ENCODE data around the gene RNF111. TPM values are rescaled to one million over a fixed set of nuclear protein-coding genes. Genes with fewer than 3 reads are reported as not detected.

The RNF111 gene
- total RNA-seq, 2 experiments from 2014 or later, result 32.3 to 37.2 TPM

DNA sequence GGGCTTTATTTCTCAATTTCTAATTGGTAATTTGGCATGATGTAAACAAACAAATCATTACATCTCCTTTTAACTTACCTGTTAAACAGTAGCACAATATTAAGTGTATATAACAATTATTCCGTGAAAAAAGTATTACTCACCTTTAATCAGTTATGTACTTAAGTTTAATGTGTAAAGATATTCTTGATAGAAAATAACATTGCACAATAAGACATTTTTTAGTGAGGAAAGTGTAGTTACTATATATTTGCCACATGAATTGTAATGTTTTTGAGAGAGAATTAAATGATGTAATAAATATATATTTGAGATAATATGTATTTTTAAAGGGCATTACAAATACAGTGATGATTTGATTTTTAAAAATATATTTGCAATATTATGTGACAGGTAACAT is 106.6 kb downstream of the RNF111 start:
- Mint-ChIP-seq H3K36me3 (ENCODE audit: low read depth) (peaks cover 35% of the 10 kb centered on the region), H3K9me3 (no peaks in the 10 kb centered on the region), H3K4me1 (peaks cover 4% of the 10 kb centered on the region), H3K27ac (no peak overlapping the region), H3K4me3 (no peak overlapping the region), H3K27me3 (no peaks in the 10 kb centered on the region)
- DNase-seq, result no peak
- ChIA-PET CTCF (no interaction called here), POLR2A (interaction anchor here (1.2 kb wide), 1 partner anchor 9 kb away, joined by 3 read pairs; no protein-coding TSS in a partner anchor)

DNA sequence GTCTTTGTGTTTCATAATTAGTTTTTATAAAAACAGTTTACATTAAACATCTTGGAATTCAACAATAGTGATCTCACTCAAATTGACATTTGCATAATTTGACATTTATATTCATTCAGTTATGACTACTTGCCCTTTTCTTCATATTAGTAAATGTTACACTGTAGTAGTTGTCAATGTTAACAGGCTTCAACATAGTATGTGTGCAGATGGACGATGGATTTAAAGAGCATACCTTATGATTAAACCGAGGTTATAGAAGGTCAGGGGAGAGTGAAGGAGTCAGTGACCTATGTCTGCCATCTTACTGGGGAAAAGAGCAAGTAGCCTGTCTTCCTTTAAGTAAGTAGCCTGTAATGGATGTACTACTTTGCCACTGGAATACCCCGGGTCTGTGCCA is 109.0 kb downstream of the RNF111 start:
- Mint-ChIP-seq H3K27ac (no peak overlapping the region), H3K9me3 (no peaks in the 10 kb centered on the region), H3K4me1 (peaks cover 10% of the 10 kb centered on the region), H3K36me3 (ENCODE audit: low read depth) (peaks cover 25% of the 10 kb centered on the region), H3K4me3 (no peak overlapping the region), H3K27me3 (no peaks in the 10 kb centered on the region)
- no peak for DNase-seq
- ChIA-PET POLR2A (no interaction called here), CTCF (no interaction called here)

DNA sequence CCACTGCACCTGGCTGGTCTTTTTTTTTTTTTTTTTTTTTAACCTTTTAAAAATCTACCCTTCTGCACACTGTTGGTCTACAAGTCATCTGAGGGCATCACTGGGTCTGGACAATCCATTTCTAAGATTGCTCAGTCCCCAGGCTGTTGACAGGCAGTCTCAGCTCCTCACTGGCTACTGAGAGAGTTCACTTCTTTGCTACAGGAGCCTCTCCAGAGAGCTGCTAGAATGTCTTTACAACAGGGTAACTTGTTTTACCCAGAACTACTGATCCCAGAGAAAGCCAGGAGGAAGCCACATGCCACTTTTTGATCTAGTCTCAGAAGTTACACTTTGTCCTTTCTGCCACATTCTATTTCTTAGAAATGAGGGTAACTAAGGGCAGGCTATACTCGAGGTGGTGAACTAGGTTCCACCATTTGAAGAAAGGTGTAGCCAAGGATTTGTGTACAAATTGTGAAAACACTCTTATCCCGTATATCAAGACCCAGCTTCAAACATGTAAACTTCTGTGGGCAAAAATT is 111.8 kb downstream of the RNF111 start:
- ChIA-PET POLR2A (interaction anchor here (0.6 kb wide), 1 partner anchor 119 kb away, joined by 3 read pairs; no protein-coding TSS in a partner anchor), CTCF (interaction anchor here (0.8 to 1.2 kb wide), 2 partner anchors 25 to 119 kb away, joined by 3 to 4 read pairs; no protein-coding TSS in a partner anchor)
- H3K27ac Mint-ChIP-seq, result no peak overlapping the region
- H3K36me3 Mint-ChIP-seq (ENCODE audit: low read depth), result peaks cover 13% of the 10 kb centered on the region
- no peaks in the 10 kb centered on the region for H3K27me3 Mint-ChIP-seq
- no peak overlapping the region for H3K4me3 Mint-ChIP-seq
- peaks cover 13% of the 10 kb centered on the region for H3K4me1 Mint-ChIP-seq
- H3K9me3 Mint-ChIP-seq, result no peaks in the 10 kb centered on the region
- DNase-seq, result no peak

DNA sequence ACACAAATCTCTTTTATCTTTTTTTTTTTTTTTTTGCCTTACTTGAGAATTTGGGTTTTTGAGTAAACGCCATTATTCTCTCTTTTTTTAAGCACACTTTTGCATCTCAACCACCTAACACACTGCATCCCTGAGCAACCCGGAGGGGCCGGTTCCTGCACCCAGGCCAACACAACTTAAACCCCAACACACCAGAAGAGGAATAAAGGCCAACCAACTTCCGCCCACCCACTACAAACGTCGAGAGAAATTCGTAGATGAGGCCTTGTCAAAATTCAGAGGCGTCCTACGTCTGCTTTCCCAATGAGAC is 117.1 kb downstream of the RNF111 start:
- no peaks in the 10 kb centered on the region for H3K9me3 Mint-ChIP-seq
- H3K27ac Mint-ChIP-seq, result peak overlapping the region; percentile 99
- H3K27me3 Mint-ChIP-seq, result no peaks in the 10 kb centered on the region
- CTCF ChIA-PET, result interaction anchor here (1.0 kb wide), 1 partner anchor 125 kb away, joined by 3 read pairs; no protein-coding TSS in a partner anchor
- peaks cover 38% of the 10 kb centered on the region for H3K4me1 Mint-ChIP-seq
- H3K4me3 Mint-ChIP-seq, result peak overlapping the region; percentile 89
- DNase-seq, result no peak
- H3K36me3 Mint-ChIP-seq (ENCODE audit: low read depth), result peaks cover 27% of the 10 kb centered on the region
- POLR2A ChIA-PET, result interaction anchor here (1.0 to 2.6 kb wide), 4 partner anchors 51 to 424 kb away, joined by 3 to 21 read pairs (median 4); partner anchors contain the start of gene RNF111

DNA sequence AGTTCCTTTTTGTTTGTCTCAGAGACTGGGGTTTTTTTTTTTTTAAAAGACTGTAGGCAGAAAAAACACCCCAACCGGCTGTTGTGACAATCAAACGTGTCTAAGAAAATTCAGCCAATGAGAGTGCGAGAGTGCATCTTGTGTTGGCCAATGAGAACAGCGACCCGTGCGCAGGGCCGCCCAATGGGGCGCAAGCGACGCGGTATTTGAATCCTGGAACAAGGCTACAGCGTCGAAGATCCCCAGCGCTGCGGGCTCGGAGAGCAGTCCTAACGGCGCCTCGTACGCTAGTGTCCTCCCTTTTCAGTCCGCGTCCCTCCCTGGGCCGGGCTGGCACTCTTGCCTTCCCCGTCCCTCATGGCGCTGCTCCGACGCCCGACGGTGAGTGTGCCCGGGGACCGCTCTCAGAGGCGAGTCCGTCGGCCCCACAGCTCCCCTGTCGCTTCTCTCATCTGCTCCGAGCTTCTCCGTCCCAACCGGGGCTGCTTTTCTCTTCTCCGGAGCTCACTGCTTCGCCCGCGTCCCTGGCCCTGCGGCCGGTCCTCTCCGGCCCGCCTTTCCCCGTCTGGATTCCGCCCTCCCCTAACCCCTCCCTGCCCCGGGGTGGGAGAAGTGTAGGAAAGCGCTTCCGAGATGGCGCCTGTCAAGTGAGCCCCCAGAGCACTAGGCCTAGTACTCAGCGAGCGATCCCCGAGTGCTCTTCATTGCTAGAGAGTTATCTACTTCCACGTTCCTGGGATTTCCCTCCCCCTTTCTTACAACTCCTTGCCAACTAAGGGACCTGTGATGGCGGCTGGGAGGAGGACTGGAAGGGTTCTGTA is 117.7 kb downstream of the RNF111 start, which contains the start of gene CCNB2:
Gene CCNB2, plus strand, starts transcription at position 235 of the 821 bp plus-strand sequence. Its CDS starts 123 bp downstream, at position 358.
- Mint-ChIP-seq H3K4me1 (peaks cover 40% of the 10 kb centered on the region), H3K27me3 (no peaks in the 10 kb centered on the region), H3K27ac (peak within 1 kb of the TSS; percentile 99), H3K4me3 (peak within 1 kb of the TSS; percentile 89), H3K36me3 (ENCODE audit: low read depth) (peaks cover 31% of the 10 kb centered on the region), H3K9me3 (no peaks in the 10 kb centered on the region)
- ChIA-PET POLR2A (interaction anchor here (0.6 to 2.6 kb wide), 12 partner anchors 12 to 815 kb away, joined by 3 to 21 read pairs (median 3); partner anchors contain the start of genes ADAM10, BNIP2 and RNF111), CTCF (interaction anchor here (1.0 kb wide), 1 partner anchor 125 kb away, joined by 3 read pairs; no protein-coding TSS in a partner anchor)
- DNase-seq, result peak; percentile 92

DNA sequence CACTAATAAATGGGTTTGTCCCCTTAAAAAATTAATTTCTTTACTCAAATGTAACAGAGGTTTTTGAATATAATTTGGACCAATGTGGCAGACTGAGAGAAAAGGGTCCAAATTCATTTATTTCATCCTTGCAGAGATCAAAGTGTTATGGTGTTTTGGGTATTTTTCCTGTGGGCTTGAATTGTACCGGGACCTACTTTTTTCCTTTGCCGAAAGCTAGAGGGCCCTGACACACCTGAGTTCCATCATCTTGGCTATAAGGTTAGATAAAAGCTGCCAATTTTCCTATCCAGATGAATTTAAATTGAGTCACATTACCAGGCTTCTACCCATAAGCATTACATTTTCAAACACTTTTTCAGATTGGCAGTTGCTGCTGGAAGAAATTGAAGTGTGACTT is 118.4 kb downstream of the RNF111 start:
- H3K27me3 Mint-ChIP-seq, result no peaks in the 10 kb centered on the region
- peak overlapping the region; percentile 89 for H3K4me3 Mint-ChIP-seq
- peak overlapping the region; percentile 99 for H3K27ac Mint-ChIP-seq
- ChIA-PET CTCF (interaction anchor here (1.5 to 2.2 kb wide), 2 partner anchors 124 to 148 kb away, joined by 3 to 11 read pairs; no protein-coding TSS in a partner anchor), POLR2A (interaction anchor here (0.7 to 2.6 kb wide), 9 partner anchors 8 to 584 kb away, joined by 3 to 21 read pairs (median 4); partner anchors contain the start of genes ADAM10, BNIP2 and RNF111)
- peaks cover 40% of the 10 kb centered on the region for H3K4me1 Mint-ChIP-seq
- H3K9me3 Mint-ChIP-seq, result no peaks in the 10 kb centered on the region
- H3K36me3 Mint-ChIP-seq (ENCODE audit: low read depth), result peaks cover 38% of the 10 kb centered on the region
- DNase-seq, result no peak

DNA sequence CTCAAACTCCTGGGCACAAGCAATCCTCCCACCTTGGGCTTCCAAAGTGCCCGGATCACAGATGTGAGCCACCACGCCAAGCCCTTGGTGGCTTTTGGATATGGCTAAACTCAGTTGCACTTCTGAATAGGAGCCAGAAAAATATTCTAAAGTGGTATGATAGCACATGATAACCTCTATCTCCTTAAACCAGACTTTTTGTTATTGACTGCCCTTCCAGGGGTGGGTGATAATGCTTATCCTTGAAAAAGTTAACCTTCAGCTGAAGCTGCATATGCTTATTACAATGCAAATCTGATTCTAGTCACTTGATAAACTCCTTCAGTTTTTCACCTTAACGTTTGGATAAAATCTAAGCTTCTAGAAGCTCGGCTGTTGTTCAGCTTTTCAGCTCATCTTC is 123.8 kb downstream of the RNF111 start:
- H3K9me3 Mint-ChIP-seq, result no peaks in the 10 kb centered on the region
- ChIA-PET CTCF (interaction anchor here (0.7 to 1.1 kb wide), 2 partner anchors 11 to 382 kb away, joined by 3 to 4 read pairs; no protein-coding TSS in a partner anchor), POLR2A (interaction anchor here (1.0 to 1.1 kb wide), 2 partner anchors 16 to 28 kb away, joined by 3 read pairs; no protein-coding TSS in a partner anchor)
- H3K36me3 Mint-ChIP-seq (ENCODE audit: low read depth), result peaks cover 79% of the 10 kb centered on the region
- no peak for DNase-seq
- peaks cover 33% of the 10 kb centered on the region for H3K4me1 Mint-ChIP-seq
- no peak overlapping the region for H3K27ac Mint-ChIP-seq
- H3K27me3 Mint-ChIP-seq, result no peaks in the 10 kb centered on the region
- H3K4me3 Mint-ChIP-seq, result no peak overlapping the region

DNA sequence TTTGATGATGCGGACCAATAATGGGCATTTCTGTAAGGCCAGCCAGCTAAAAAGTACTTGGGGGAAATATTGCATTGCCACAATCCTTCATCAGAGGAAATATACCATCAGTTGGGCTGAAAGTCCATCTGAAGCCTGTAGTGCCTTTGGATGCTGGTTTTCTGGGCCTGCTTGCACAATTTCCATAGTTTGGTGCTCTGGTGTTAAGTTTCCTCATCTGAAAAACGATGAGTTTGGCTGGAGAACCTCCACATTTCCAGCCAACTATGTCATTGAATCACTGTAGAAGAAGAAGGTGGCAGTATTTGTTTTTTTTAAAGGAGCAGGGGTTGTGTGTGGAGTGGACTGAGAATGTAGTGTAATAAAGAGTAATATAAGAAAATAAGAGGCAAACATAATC is 127.6 kb downstream of the RNF111 start:
- Mint-ChIP-seq H3K4me1 (peaks cover 8% of the 10 kb centered on the region), H3K27me3 (no peaks in the 10 kb centered on the region), H3K9me3 (no peaks in the 10 kb centered on the region), H3K36me3 (ENCODE audit: low read depth) (peaks cover 82% of the 10 kb centered on the region), H3K27ac (no peak overlapping the region), H3K4me3 (no peak overlapping the region)
- no peak for DNase-seq
- ChIA-PET POLR2A (interaction anchor here (1.7 kb wide), 1 partner anchor 127 kb away, joined by 5 read pairs; the partner anchor contains the start of gene RNF111), CTCF (no interaction called here)

DNA sequence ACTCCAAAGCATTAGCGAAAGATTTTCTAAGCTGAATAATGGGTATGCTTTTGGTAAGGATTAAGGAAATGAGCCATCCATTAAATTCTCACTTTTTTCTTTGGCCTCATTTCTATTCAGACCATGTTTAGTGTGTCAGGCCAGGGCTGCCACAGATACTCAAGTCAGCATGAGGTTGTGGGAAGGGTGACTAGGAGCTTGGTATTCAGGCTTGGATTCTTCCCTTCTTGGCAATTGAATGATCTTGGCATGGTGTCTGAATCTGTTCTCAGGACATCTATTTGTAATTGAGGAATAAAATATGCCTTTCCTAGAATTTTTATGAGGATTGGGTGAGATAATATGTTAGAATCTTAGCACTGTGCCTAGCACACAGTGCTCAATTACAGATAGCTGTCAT is 128.7 kb downstream of the RNF111 start:
- CTCF ChIA-PET, result no interaction called here
- Mint-ChIP-seq H3K27me3 (no peaks in the 10 kb centered on the region), H3K36me3 (ENCODE audit: low read depth) (peaks cover 79% of the 10 kb centered on the region), H3K4me1 (peaks cover 7% of the 10 kb centered on the region), H3K9me3 (no peaks in the 10 kb centered on the region), H3K27ac (no peak overlapping the region), H3K4me3 (no peak overlapping the region)
- POLR2A ChIA-PET, result interaction anchor here (0.8 to 1.7 kb wide), 2 partner anchors 128 to 142 kb away, joined by 3 to 5 read pairs; partner anchors contain the start of gene RNF111
- DNase-seq, result no peak

DNA sequence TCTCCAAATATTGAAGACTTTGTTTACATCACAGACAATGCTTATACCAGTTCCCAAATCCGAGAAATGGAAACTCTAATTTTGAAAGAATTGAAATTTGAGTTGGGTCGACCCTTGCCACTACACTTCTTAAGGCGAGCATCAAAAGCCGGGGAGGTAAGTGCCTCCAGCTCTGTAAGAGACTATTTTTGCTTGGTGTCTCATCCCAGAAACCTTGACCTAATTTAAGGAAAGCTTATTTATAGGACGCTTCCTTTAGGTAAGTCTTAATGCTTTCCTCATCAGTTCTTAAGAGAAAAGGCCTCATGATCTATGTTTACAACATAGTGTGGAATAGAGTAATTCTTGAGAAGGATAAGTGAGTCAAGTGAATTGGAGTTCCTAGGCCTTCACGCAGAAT is 129.3 kb downstream of the RNF111 start:
- Mint-ChIP-seq H3K9me3 (no peaks in the 10 kb centered on the region), H3K27me3 (no peaks in the 10 kb centered on the region), H3K4me1 (peaks cover 4% of the 10 kb centered on the region), H3K27ac (no peak overlapping the region), H3K4me3 (no peak overlapping the region), H3K36me3 (ENCODE audit: low read depth) (peaks cover 77% of the 10 kb centered on the region)
- CTCF ChIA-PET, result no interaction called here
- POLR2A ChIA-PET, result interaction anchor here (0.8 to 1.7 kb wide), 3 partner anchors 12 to 143 kb away, joined by 3 to 5 read pairs (median 4); partner anchors contain the start of genes CCNB2 and RNF111
- DNase-seq, result no peak

DNA sequence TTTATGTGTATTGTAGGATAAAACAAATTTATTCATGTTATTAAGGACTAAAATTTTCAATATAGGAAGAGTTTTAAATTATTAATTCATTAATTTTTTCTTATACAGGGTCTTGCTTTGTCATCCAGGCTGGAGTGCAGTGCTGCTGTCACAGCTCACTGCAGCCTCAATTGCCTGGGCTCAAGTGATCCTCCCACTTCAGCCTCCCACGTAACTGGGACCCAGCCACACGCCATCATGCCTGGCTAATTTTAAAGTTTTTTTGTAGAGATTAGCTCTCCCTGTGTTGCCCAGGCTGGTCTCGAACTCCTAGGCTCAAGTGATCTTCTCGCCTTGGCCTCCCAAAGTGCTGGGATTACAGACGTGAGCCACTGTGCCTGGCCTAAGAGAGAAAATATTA is 132.2 kb downstream of the RNF111 start:
- Mint-ChIP-seq H3K9me3 (no peaks in the 10 kb centered on the region), H3K36me3 (ENCODE audit: low read depth) (peaks cover 77% of the 10 kb centered on the region), H3K4me1 (peaks cover 2% of the 10 kb centered on the region), H3K4me3 (no peak overlapping the region), H3K27ac (no peak overlapping the region), H3K27me3 (no peaks in the 10 kb centered on the region)
- CTCF ChIA-PET, result interaction anchor here (0.7 kb wide), 1 partner anchor 413 kb away, joined by 3 read pairs; no protein-coding TSS in a partner anchor
- POLR2A ChIA-PET, result interaction anchor here (0.6 to 1.6 kb wide), 2 partner anchors 14 to 19 kb away, joined by 3 to 4 read pairs; no protein-coding TSS in a partner anchor
- no peak for DNase-seq

DNA sequence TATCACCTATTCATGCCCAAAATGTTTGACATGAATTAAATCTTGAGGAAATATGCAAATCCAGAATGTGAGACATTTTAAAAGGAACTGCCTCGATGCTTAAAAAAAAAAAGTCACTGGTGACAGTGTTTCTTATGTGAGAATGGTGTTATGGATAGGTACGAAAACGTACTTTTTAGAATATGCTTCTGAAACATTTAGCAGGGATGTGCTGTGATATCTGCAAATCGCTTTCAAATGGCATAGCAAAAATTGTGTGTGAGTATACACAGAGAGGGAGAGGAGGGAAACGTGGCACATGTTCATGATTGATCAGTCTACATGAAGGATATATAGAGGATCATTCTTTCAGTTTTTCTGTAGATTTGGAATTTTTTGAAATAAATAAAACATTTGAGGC is 133.5 kb downstream of the RNF111 start:
- Mint-ChIP-seq H3K9me3 (peaks cover 3% of the 10 kb centered on the region), H3K27ac (no peak overlapping the region), H3K4me1 (peaks cover 2% of the 10 kb centered on the region), H3K4me3 (no peak overlapping the region), H3K36me3 (ENCODE audit: low read depth) (peaks cover 77% of the 10 kb centered on the region), H3K27me3 (no peaks in the 10 kb centered on the region)
- POLR2A ChIA-PET, result interaction anchor here (1.6 kb wide), 1 partner anchor 12 kb away, joined by 4 read pairs; no protein-coding TSS in a partner anchor
- no peak for DNase-seq
- CTCF ChIA-PET, result no interaction called here

DNA sequence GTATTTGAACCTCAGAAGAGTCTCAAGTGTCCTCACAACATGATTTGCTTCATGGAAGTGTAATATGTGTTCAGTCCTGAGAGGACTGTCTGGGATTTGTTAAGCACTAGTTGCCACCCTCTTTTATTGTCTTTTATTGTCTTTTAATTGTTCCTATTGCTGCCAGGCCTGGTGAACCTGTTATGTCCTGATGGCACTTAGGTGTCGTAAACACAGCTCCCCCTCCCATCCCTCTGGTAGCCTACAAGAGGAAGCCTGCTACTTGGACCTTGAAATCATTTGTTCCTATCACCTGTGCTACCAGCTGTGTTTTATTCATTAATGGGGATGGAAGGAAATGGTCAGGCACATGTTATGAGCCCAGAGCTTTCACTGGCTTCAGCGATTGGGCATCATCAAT is 136.8 kb downstream of the RNF111 start:
- Mint-ChIP-seq H3K27ac (peak overlapping the region; percentile 21), H3K36me3 (ENCODE audit: low read depth) (peaks cover 81% of the 10 kb centered on the region), H3K4me1 (peaks cover 16% of the 10 kb centered on the region), H3K4me3 (no peak overlapping the region), H3K27me3 (no peaks in the 10 kb centered on the region), H3K9me3 (peaks cover 15% of the 10 kb centered on the region)
- ChIA-PET CTCF (interaction anchor here (1.7 kb wide), 1 partner anchor 26 kb away, joined by 4 read pairs; no protein-coding TSS in a partner anchor), POLR2A (no interaction called here)
- DNase-seq, result no peak

Measured in activated CD4-positive, alpha-beta memory T cell treated with anti-CD3 and anti-CD28 coated beads, Interleukin-2, amount 10 ng/mL, durations not matched to agents 7 days and 5 days (primary cell).